Progenitor cell of endocrine pancreas (in vitro differentiated cells): ENCODE results near the gene CYTH1. TPM values are rescaled to one million over a fixed set of nuclear protein-coding genes. Genes with fewer than 3 reads are reported as not detected.

Experiments
- DNase-seq: peaks from one replicate; pipeline ENCODE4 v3.0.0; 2021; ENCODE audit warnings: low spot score; ENCODE audit not compliant: unreplicated experiment
- H3K27ac Mint-ChIP-seq: 2 replicates; pipeline ENCODE4 v1.8.0; 2021; ENCODE audit warnings: mild to moderate bottlenecking, moderate library complexity, mixed read lengths
- H3K27me3 Mint-ChIP-seq: 2 replicates; pipeline ENCODE4 v1.8.0; 2021; ENCODE audit warnings: mixed read lengths
- H3K36me3 Mint-ChIP-seq: 2 replicates; pipeline ENCODE4 v1.8.0; 2022; ENCODE audit warnings: mixed read lengths; ENCODE audit not compliant: insufficient read depth
- H3K4me1 Mint-ChIP-seq: 2 replicates; pipeline ENCODE4 v1.8.0; 2021; ENCODE audit warnings: low read depth, mixed read lengths
- H3K4me3 Mint-ChIP-seq: 2 replicates; pipeline ENCODE4 v1.8.0; 2021; ENCODE audit warnings: low read depth, mild to moderate bottlenecking, moderate library complexity, mixed read lengths
- H3K9me3 Mint-ChIP-seq: 2 replicates; pipeline ENCODE4 v1.8.0; 2021; ENCODE audit warnings: low read depth, mixed read lengths
- CTCF ChIP-seq: fragments of 200-600 bp; sonication (generic); IDR thresholded peaks from one replicate; pipeline ENCODE4 v1.5.0; 2021; ENCODE audit warnings: antibody characterized with exemption, mild to moderate bottlenecking; ENCODE audit not compliant: unreplicated experiment
- total RNA-seq: library from RNA; stranded (reverse); gene quantifications from 2 replicates; pipeline ENCODE4 v1.2.1, GENCODE V29; 2021

The CYTH1 gene
- total RNA-seq, 1 donor from 2014 or later = 33.3 TPM

GRCh38 chr17:78706271-78706915 is 75.7 kb downstream of the CYTH1 start:
- Mint-ChIP-seq H3K4me1 (peaks cover 5% of the 10 kb centered on the region), H3K9me3 (no peaks in the 10 kb centered on the region), H3K4me3 (no peak overlapping the region), H3K36me3 (peaks cover 7% of the 10 kb centered on the region), H3K27ac (no peak overlapping the region), H3K27me3 (no peaks in the 10 kb centered on the region)
- DNase-seq = no peak
- TF ChIP-seq CTCF = no peak

- Mint-ChIP-seq H3K36me3 (peaks cover 7% of the 10 kb centered on the region), H3K9me3 (no peaks in the 10 kb centered on the region), H3K27me3 (no peaks in the 10 kb centered on the region), H3K4me3 (no peak overlapping the region), H3K27ac (no peak overlapping the region), H3K4me1 (peaks cover 5% of the 10 kb centered on the region)
- no peak for DNase-seq
- TF ChIP-seq CTCF = no peak
Observed at GRCh38 chr17:78705071-78705470, 77.0 kb downstream of the CYTH1 start.

GRCh38 chr17:78704594-78704993 is 77.5 kb downstream of the CYTH1 start:
- H3K27me3 Mint-ChIP-seq = no peaks in the 10 kb centered on the region
- no peak overlapping the region for H3K27ac Mint-ChIP-seq
- no peak for DNase-seq
- no peak overlapping the region for H3K4me3 Mint-ChIP-seq
- no peaks in the 10 kb centered on the region for H3K9me3 Mint-ChIP-seq
- H3K4me1 Mint-ChIP-seq = peaks cover 5% of the 10 kb centered on the region
- no peak for TF ChIP-seq CTCF
- H3K36me3 Mint-ChIP-seq = peaks cover 7% of the 10 kb centered on the region

- no peak for DNase-seq
- H3K27ac Mint-ChIP-seq = no peak overlapping the region
- no peak overlapping the region for H3K4me3 Mint-ChIP-seq
- TF ChIP-seq CTCF = no peak
- H3K36me3 Mint-ChIP-seq = peaks cover 19% of the 10 kb centered on the region
- H3K9me3 Mint-ChIP-seq = no peaks in the 10 kb centered on the region
- no peaks in the 10 kb centered on the region for H3K27me3 Mint-ChIP-seq
- no peaks in the 10 kb centered on the region for H3K4me1 Mint-ChIP-seq
Observed at GRCh38 chr17:78697554-78698343, 84.3 kb downstream of the CYTH1 start.

- Mint-ChIP-seq H3K36me3 (peaks cover 22% of the 10 kb centered on the region), H3K27me3 (no peaks in the 10 kb centered on the region), H3K4me1 (no peaks in the 10 kb centered on the region), H3K27ac (no peak overlapping the region), H3K4me3 (no peak overlapping the region), H3K9me3 (no peaks in the 10 kb centered on the region)
- DNase-seq = no peak
- TF ChIP-seq CTCF = no peak
Observed at GRCh38 chr17:78697122-78697521, 85.0 kb downstream of the CYTH1 start.
